K562 (cell line): ENCODE results near the gene PGAM2. TPM values are rescaled to one million over a fixed set of nuclear protein-coding genes. Genes with fewer than 3 reads are reported as not detected.

Experiments
- BRF1 ChIP-seq: IDR thresholded peaks from 3 replicates; pipeline ENCODE4 v1.6.1; 2011; ENCODE audit warnings: borderline replicate concordance, mild to moderate bottlenecking; ENCODE audit not compliant: insufficient read length; ENCODE audit errors: extremely low read depth
- CEBPG ChIP-seq, 3 experiments: fragments of 200-800 bp in 1 of 3; sonication (Bioruptor generic) in 1 of 3; sonication (generic) in 1 of 3; formaldehyde crosslinking in 1 of 3; IDR thresholded peaks in 2 of 3; conservative IDR thresholded peaks in 1 of 3; 2 replicates each; pipeline versions ENCODE4 v1.6.1 to v1.8.0; 2016 to 2022; ENCODE audit warnings: missing compliant biosample characterization in 2 of 3, missing genetic modification characterization in 2 of 3, mild to moderate bottlenecking in 1 of 3, missing genetic modification reagents in 1 of 3
- CREB3 ChIP-seq: fragments of 450-650 bp; conservative IDR thresholded peaks from 2 replicates; pipeline ENCODE4 v1.6.1; 2016; ENCODE audit warnings: missing genetic modification characterization, low read depth, mild to moderate bottlenecking, missing compliant biosample characterization, moderate library complexity
- PATZ1 ChIP-seq: fragments of 250-450 bp; sonication (Bioruptor Pico); IDR thresholded peaks from 2 replicates; pipeline ENCODE4 v1.5.0; 2020; ENCODE audit warnings: mild to moderate bottlenecking, borderline replicate concordance
- PHF8 ChIP-seq: fragments of 200-600 bp; sonication (generic); IDR thresholded peaks from 2 replicates; pipeline ENCODE4 v1.6.1; 2012; ENCODE audit warnings: mixed run types, mild to moderate bottlenecking, inconsistent platforms, low read length, moderate library complexity, borderline replicate concordance
- PPARD ChIP-seq: fragments of 250-450 bp; sonication (Bioruptor Pico); IDR thresholded peaks from 2 replicates; pipeline ENCODE4 v1.8.0; 2022; ENCODE audit warnings: inconsistent platforms, mild to moderate bottlenecking, moderate library complexity
- TAF1 ChIP-seq: IDR thresholded peaks from 2 replicates; pipeline ENCODE4 v1.6.1; 2011; ENCODE audit warnings: mild to moderate bottlenecking, low read length, moderate library complexity; ENCODE audit not compliant: insufficient read depth, control insufficient read depth, severe bottlenecking; ENCODE audit errors: extremely low read depth
- WHSC1 ChIP-seq: IDR thresholded peaks from one replicate; pipeline ENCODE4 v1.6.1; 2012; ENCODE audit warnings: low read length, control low read depth, inconsistent platforms
- ZBTB8A ChIP-seq: fragments of 450-650 bp; IDR thresholded peaks from 2 replicates; pipeline ENCODE4 v1.6.1; 2018; ENCODE audit warnings: mild to moderate bottlenecking, moderate library complexity; ENCODE audit not compliant: partially characterized antibody
- ZNF561 ChIP-seq: fragments of 450-650 bp; formaldehyde crosslinking; conservative IDR thresholded peaks from 2 replicates; pipeline ENCODE4 v1.4.0; 2020; ENCODE audit warnings: mild to moderate bottlenecking, moderate library complexity
- ZNF609 ChIP-seq: sonication (generic); formaldehyde crosslinking; IDR thresholded peaks from 2 replicates; pipeline ENCODE4 v1.8.1; 2023; ENCODE audit warnings: missing genetic modification reagents, mild to moderate bottlenecking, borderline replicate concordance
- polyA plus RNA-seq, 8 experiments: library from polyadenylated mRNA; depleted of rRNA in 4 of 8; stranded (reverse) in 5 of 8; unstranded in 3 of 8; fragments of >200 nt; fragmentation: Nextera tagmentation in 2 of 8; fragmentation: Illumina TruSeq in 1 of 8; extraction: Ambion mirVana in 2 of 8; extraction: Trizol in 1 of 8; gene quantifications; 2 replicates each; pipeline versions ENCODE4 v1.2.1 to v1.2.3, GENCODE V29; 2011 to 2014; ENCODE audit warnings: inconsistent platforms in 1 of 8, missing spikeins in 1 of 8
- total RNA-seq, 7 experiments: library from RNA; depleted of rRNA in 6 of 7; stranded (reverse); fragments of >200 nt in 6 of 7; fragmentation: Illumina TruSeq in 2 of 7; extraction: Trizol in 2 of 7; gene quantifications; 2 replicates each; pipeline versions ENCODE4 v1.2.1 to v1.2.3, GENCODE V29; 2011 to 2021; ENCODE audit warnings: low replicate concordance in 1 of 7

Gene PGAM2
- total and polyA plus RNA-seq, 9 of the 15 experiments (the other 6 are each of a cell fraction or from before 2014, with no cell fraction given): not detected

- no peak for TF ChIP-seq CREB3 (tag)
- TF ChIP-seq TAF1: no peak
- TF ChIP-seq ZNF561 (CRISPR knock-in tag): no peak
- no peak for TF ChIP-seq PATZ1 (CRISPR knock-in tag)
- TF ChIP-seq ZBTB8A: no peak
- no peak for TF ChIP-seq PHF8
- no peak for TF ChIP-seq PPARD (CRISPR knock-in tag)
- TF ChIP-seq BRF1: no peak
- no peak for TF ChIP-seq ZNF609 (CRISPR knock-in tag)
- no peak for TF ChIP-seq CEBPG (CRISPR knock-in tag; IDR thresholded peaks at IDR 0.05)
- no peak for TF ChIP-seq CEBPG (tag; conservative IDR thresholded peaks at IDR 0.05 in 1 of 2, IDR thresholded peaks at IDR 0.05 in 1 of 2)
- TF ChIP-seq WHSC1: no peak
Measured at GRCh38 chr7:44065431-44066110, at the start of gene PGAM2 (continued).
